CD14-positive monocyte (primary cell): ENCODE measurements around the gene ICA1L. TPM values are rescaled to one million over a fixed set of nuclear protein-coding genes. Genes with fewer than 3 reads are reported as not detected.

Experiments
- DNase-seq, 3 donors: peaks; one replicate each; pipeline ENCODE4 v3.0.0-alpha.2; 2011 to 2022
- H2AFZ ChIP-seq: 2 replicates; pipeline ENCODE4 v1.6.0; 2012; ENCODE audit warnings: mild to moderate bottlenecking, low read depth, low read length, inconsistent platforms; ENCODE audit not compliant: insufficient read depth, poor library complexity, severe bottlenecking
- H3K27ac ChIP-seq, 2 donors: 1 replicate in 1 of 2; 2 replicates in 1 of 2; pipeline ENCODE4 v1.5.1; 2012 to 2013; ENCODE audit warnings: low read length in 2 of 2, control low read depth in 1 of 2, inconsistent platforms in 1 of 2, low read depth in 1 of 2, mild to moderate bottlenecking in 1 of 2
- H3K27me3 ChIP-seq, 2 donors: one replicate each; pipeline versions ENCODE4 v1.6.0 to v1.6.1; 2011 to 2013; ENCODE audit warnings: low read length in 2 of 2; ENCODE audit not compliant: control insufficient read depth in 2 of 2, insufficient read depth in 2 of 2
- H3K36me3 ChIP-seq, 2 donors: replicated peaks in 1 of 2; 1 replicate in 1 of 2; 2 replicates in 1 of 2; pipeline versions ENCODE4 v1.5.1 to v1.6.1; 2012 to 2013; ENCODE audit warnings: low read length in 2 of 2, control low read depth in 1 of 2, inconsistent platforms in 1 of 2, mild to moderate bottlenecking in 1 of 2; ENCODE audit not compliant: insufficient read depth in 2 of 2, control insufficient read depth in 1 of 2
- H3K4me1 ChIP-seq, 2 donors: 1 replicate in 1 of 2; 2 replicates in 1 of 2; pipeline versions ENCODE4 v1.5.1 to v1.6.1; 2012 to 2013; ENCODE audit warnings: low read length in 2 of 2, control low read depth in 1 of 2, inconsistent platforms in 1 of 2, mild to moderate bottlenecking in 1 of 2, moderate library complexity in 1 of 2; ENCODE audit not compliant: insufficient read depth in 2 of 2, control insufficient read depth in 1 of 2
- H3K4me2 ChIP-seq: replicated peaks from 2 replicates; pipeline ENCODE3; 2012; ENCODE audit warnings: low read length, moderate library complexity, mild to moderate bottlenecking; ENCODE audit not compliant: poor library complexity, severe bottlenecking; ENCODE audit errors: extremely low read depth
- H3K4me3 ChIP-seq, 3 experiments: fragments of 200-600 bp in 1 of 3; sonication (generic) in 1 of 3; replicated peaks in 1 of 3; 1 replicate in 2 of 3; 2 replicates in 1 of 3; pipeline ENCODE4 v1.5.1; 2011 to 2013; ENCODE audit warnings: low read length in 3 of 3, mild to moderate bottlenecking in 3 of 3, control low read depth in 2 of 3, low read depth in 2 of 3, inconsistent platforms in 1 of 3, moderate library complexity in 1 of 3
- H3K79me2 ChIP-seq: 2 replicates; pipeline ENCODE4 v1.6.0; 2012; ENCODE audit warnings: mild to moderate bottlenecking, control low read depth, inconsistent platforms, low read length, moderate library complexity; ENCODE audit not compliant: insufficient read depth
- H3K9ac ChIP-seq: 2 replicates; pipeline ENCODE4 v1.6.0; 2017; ENCODE audit warnings: low read length, mild to moderate bottlenecking; ENCODE audit not compliant: insufficient read depth, poor library complexity, severe bottlenecking
- H3K9me3 ChIP-seq, 2 donors: replicated peaks in 1 of 2; 1 replicate in 1 of 2; 2 replicates in 1 of 2; pipeline versions ENCODE4 v1.5.1 to v1.6.1; 2012 to 2013; ENCODE audit warnings: low read length in 2 of 2, control low read depth in 1 of 2; ENCODE audit not compliant: control insufficient read depth in 1 of 2, insufficient read depth in 1 of 2
- H4K20me1 ChIP-seq: 2 replicates; pipeline ENCODE4 v1.6.0; 2012; ENCODE audit warnings: mild to moderate bottlenecking, low read length, control low read depth, moderate library complexity; ENCODE audit not compliant: insufficient read depth
- H3K27ac Mint-ChIP-seq, 7 donors: one replicate each; pipeline ENCODE4 v1.8.0; 2020; ENCODE audit warnings: mild to moderate bottlenecking in 7 of 7, mixed read lengths in 7 of 7, moderate library complexity in 6 of 7, inconsistent platforms in 2 of 7
- H3K27me3 Mint-ChIP-seq, 3 donors: one replicate each; pipeline ENCODE4 v1.8.0; 2021 to 2022; ENCODE audit warnings: low read depth in 3 of 3, mild to moderate bottlenecking in 3 of 3, mixed read lengths in 3 of 3, moderate library complexity in 3 of 3, inconsistent platforms in 1 of 3
- H3K36me3 Mint-ChIP-seq, 2 donors: one replicate each; pipeline ENCODE4 v1.8.0; 2020; ENCODE audit warnings: mixed read lengths in 2 of 2, inconsistent platforms in 1 of 2, mild to moderate bottlenecking in 1 of 2
- H3K4me1 Mint-ChIP-seq: one replicate; pipeline ENCODE4 v1.8.0; 2020; ENCODE audit warnings: mild to moderate bottlenecking, mixed read lengths
- H3K4me3 Mint-ChIP-seq, 2 donors: one replicate each; pipeline ENCODE4 v1.8.0; 2020; ENCODE audit warnings: mild to moderate bottlenecking in 2 of 2, mixed read lengths in 2 of 2, moderate library complexity in 1 of 2
- H3K9me3 Mint-ChIP-seq, 7 donors: one replicate each; pipeline ENCODE4 v1.8.0; 2020 to 2022; ENCODE audit warnings: mixed read lengths in 7 of 7, mild to moderate bottlenecking in 6 of 7, moderate library complexity in 6 of 7, inconsistent platforms in 2 of 7
- CTCF ChIP-seq: fragments of 200-600 bp; IDR thresholded peaks from one replicate; pipeline ENCODE4 v1.8.0; 2022; ENCODE audit warnings: antibody characterized with exemption, mild to moderate bottlenecking
- WGBS: methylation state at CpG from one replicate; pipeline ENCODE4 v1.1.5; 2013; ENCODE audit warnings: missing lambda C conversion rate; ENCODE audit not compliant: insufficient coverage; 5-methylcytosine and 5-hydroxymethylcytosine counted together
- intact Hi-C, 2 donors: fragments of 100-400 bp; cut with micrococcal nuclease; formaldehyde crosslinking; loops; one replicate each; pipeline versions ENCODE4 v1.15.0 to v1.15.1; 2023
- polyA plus RNA-seq, 3 donors: library from polyadenylated mRNA; depleted of rRNA in 1 of 3; unstranded in 2 of 3; stranded (reverse) in 1 of 3; fragments of 300-500 nt in 2 of 3; fragments of >200 nt in 1 of 3; fragmentation: Illumina TruSeq in 2 of 3; gene quantifications; 1 replicate in 2 of 3; 2 replicates in 1 of 3; pipeline ENCODE4 v1.2.3, GENCODE V29; 2012 to 2021

Gene ICA1L
- polyA plus RNA-seq, 3 donors, result 0.17 to 0.85 (median 0.57) TPM

DNA sequence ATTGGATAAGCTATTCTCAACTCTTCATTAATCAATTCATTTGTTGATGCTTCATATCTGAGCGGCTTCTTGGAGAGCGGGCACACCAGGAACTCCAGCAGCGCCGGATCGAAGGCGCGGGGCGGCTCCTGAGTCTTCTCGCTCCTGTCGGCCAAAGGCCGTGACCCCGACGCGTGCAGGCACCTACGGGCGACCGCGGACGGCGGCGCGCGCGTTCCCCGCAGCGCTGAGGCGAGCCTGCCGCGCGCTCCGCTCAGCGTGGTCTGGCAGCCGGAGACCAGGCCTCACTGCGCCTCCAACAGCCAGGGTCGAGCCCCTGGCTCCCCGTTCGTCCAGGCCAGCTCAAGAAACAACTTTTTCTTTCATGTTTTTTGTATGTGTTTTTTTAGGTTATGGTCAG is 97.5 kb downstream of the ICA1L start:
- Histone ChIP-seq H3K36me3 (peaks cover 28 to 62% of the 10 kb centered on the region in 2 donors), H3K27me3 (no peaks in the 10 kb centered on the region), H4K20me1 (no peaks in the 10 kb centered on the region), H3K4me1 (no peaks in the 10 kb centered on the region), H3K4me3 (no peak overlapping the region), H3K79me2 (no peaks in the 10 kb centered on the region), H3K4me2 (no peak overlapping the region), H3K9me3 (no peaks in the 10 kb centered on the region), H2AFZ (no peak overlapping the region), H3K27ac (no peak overlapping the region), H3K9ac (no peak overlapping the region)
- TF ChIP-seq CTCF, result no peak
- Mint-ChIP-seq H3K36me3 (peaks cover 42 to 53% of the 10 kb centered on the region in 2 donors), H3K27me3 (peaks cover 0 to 2% (median 0%) of the 10 kb centered on the region in 3 donors), H3K9me3 (no peaks in the 10 kb centered on the region), H3K4me3 (no peak overlapping the region), H3K4me1 (no peaks in the 10 kb centered on the region), H3K27ac (no peak overlapping the region)
- 98% methylated on average over 35 of the region's 37 CpGs for WGBS
- intact Hi-C loops, result no loop called here
- no peak for DNase-seq

DNA sequence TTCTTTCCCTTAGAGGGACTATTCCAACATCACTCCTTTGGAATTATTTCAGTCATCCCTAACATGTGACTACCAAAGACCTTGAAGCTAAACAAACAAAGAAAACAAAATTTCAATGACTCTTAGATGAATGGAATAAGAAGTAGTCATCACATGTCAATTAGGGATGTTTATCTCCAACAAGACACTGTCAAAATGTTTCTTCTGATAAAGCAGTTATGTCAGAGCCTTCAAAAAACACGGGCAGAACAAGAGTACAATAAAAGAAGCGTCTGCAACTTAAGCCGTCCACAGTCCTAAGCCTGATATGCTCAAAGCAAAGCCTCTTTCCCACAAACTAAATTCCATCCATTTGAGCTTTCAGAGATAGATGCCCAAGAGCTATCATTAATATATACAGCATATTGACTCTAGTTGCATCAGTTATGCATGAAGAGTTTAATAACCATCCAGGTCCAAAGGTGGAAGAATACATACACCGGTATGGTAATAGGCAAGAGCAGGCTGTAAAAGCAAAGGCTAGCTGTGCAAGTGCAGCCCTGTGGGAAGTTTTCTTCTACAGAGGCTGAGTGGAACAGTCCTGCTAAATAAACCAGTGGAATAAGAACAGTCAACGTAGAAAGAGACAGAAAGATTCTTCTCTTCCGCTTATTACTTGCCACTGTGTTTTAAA is 98.1 kb downstream of the ICA1L start:
- H3K9me3 Mint-ChIP-seq, result no peaks in the 10 kb centered on the region
- H3K36me3 Mint-ChIP-seq, result peaks cover 37 to 47% of the 10 kb centered on the region in 2 donors
- Histone ChIP-seq H3K9me3 (no peaks in the 10 kb centered on the region), H3K36me3 (peaks cover 25 to 56% of the 10 kb centered on the region in 2 donors), H3K27me3 (no peaks in the 10 kb centered on the region), H3K4me2 (no peak overlapping the region), H2AFZ (no peak overlapping the region), H3K79me2 (no peaks in the 10 kb centered on the region), H3K9ac (no peak overlapping the region), H4K20me1 (no peaks in the 10 kb centered on the region), H3K4me1 (no peaks in the 10 kb centered on the region), H3K4me3 (no peak overlapping the region), H3K27ac (no peak overlapping the region)
- no peak overlapping the region for H3K27ac Mint-ChIP-seq
- no peak for TF ChIP-seq CTCF
- WGBS, result 100% methylated on average over 3 of the region's 6 CpGs
- intact Hi-C loops, result no loop called here
- H3K4me3 Mint-ChIP-seq, result no peak overlapping the region
- peaks cover 0 to 2% (median 0%) of the 10 kb centered on the region in 3 donors for H3K27me3 Mint-ChIP-seq
- no peaks in the 10 kb centered on the region for H3K4me1 Mint-ChIP-seq
- no peak for DNase-seq
